ENCODE measurements around the gene IZUMO1. TPM values are rescaled to one million over a fixed set of nuclear protein-coding genes. Genes with fewer than 3 reads are reported as not detected.
A peak's percentile ranks its signal among the peaks of the same experiment; 100 is the strongest.

IZUMO1 gene
- total and polyA plus RNA-seq, 2 of the 13 experiments (the other 11 are each of a cell fraction or from before 2014, with no cell fraction given): 0.07 to 0.22 TPM

DNA sequence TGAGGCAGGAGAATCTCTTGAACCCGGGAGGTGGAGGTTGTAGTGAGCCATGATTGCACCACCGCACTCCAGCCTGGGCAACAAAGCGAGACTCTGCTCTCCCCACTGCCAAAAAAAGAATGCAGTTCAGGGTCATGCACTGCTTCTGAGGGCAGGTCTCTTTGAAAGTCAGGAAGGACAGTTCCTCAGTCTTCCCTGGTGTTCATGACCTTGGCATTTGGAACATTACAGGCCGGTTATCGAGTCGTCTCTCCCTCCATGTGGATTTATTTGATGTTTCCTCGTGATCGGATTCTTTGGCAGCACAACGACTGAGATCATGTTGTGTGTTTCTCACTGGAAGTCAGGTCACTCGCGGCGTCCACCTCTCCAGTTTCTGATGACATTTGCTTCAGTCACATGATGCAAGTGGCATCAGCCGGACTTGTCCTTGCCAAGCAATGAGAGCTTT is 25.8 kb upstream of the IZUMO1 start (continued):
- TF ChIP-seq WIZ (CRISPR knock-in tag; IDR thresholded peaks at IDR 0.05) (no peak), NFYB (CRISPR knock-in tag; IDR thresholded peaks at IDR 0.05) (no peak), MAZ (IDR thresholded peaks at IDR 0.05; ENCODE audit: borderline replicate concordance, low read depth, low read length) (no peak), MAZ (CRISPR knock-in tag; IDR thresholded peaks at IDR 0.05; ENCODE audit: low read depth) (no peak), MATR3 (CRISPR knock-in tag; IDR thresholded peaks at IDR 0.05) (no peak), TRIM24 (CRISPR knock-in tag; IDR thresholded peaks at IDR 0.05) (no peak), KLF13 (CRISPR knock-in tag; IDR thresholded peaks at IDR 0.05) (no peak), ZNF17 (CRISPR knock-in tag; IDR thresholded peaks at IDR 0.05) (no peak), SUZ12 (IDR thresholded peaks at IDR 0.05; ENCODE audit: low read depth, low read length) (no peak), NFE2 (CRISPR knock-in tag; IDR thresholded peaks at IDR 0.05) (no peak), POLR2A (IDR thresholded peaks at IDR 0.05; ENCODE audit: insufficient read depth in 1 of 2, low read depth in 2 of 2, low read length in 2 of 2) (no peak), ZSCAN22 (CRISPR knock-in tag; IDR thresholded peaks at IDR 0.05) (no peak), KDM5B (CRISPR knock-in tag; IDR thresholded peaks at IDR 0.05; ENCODE audit: borderline replicate concordance) (no peak), ARNTL (CRISPR knock-in tag; IDR thresholded peaks at IDR 0.05) (peak; percentile 86), ISX (CRISPR knock-in tag; conservative IDR thresholded peaks at IDR 0.05) (no peak), HNF4A (CRISPR knock-in tag; IDR thresholded peaks at IDR 0.05) (peak; percentile 86)
- TF ChIP-seq, protein P1, sequence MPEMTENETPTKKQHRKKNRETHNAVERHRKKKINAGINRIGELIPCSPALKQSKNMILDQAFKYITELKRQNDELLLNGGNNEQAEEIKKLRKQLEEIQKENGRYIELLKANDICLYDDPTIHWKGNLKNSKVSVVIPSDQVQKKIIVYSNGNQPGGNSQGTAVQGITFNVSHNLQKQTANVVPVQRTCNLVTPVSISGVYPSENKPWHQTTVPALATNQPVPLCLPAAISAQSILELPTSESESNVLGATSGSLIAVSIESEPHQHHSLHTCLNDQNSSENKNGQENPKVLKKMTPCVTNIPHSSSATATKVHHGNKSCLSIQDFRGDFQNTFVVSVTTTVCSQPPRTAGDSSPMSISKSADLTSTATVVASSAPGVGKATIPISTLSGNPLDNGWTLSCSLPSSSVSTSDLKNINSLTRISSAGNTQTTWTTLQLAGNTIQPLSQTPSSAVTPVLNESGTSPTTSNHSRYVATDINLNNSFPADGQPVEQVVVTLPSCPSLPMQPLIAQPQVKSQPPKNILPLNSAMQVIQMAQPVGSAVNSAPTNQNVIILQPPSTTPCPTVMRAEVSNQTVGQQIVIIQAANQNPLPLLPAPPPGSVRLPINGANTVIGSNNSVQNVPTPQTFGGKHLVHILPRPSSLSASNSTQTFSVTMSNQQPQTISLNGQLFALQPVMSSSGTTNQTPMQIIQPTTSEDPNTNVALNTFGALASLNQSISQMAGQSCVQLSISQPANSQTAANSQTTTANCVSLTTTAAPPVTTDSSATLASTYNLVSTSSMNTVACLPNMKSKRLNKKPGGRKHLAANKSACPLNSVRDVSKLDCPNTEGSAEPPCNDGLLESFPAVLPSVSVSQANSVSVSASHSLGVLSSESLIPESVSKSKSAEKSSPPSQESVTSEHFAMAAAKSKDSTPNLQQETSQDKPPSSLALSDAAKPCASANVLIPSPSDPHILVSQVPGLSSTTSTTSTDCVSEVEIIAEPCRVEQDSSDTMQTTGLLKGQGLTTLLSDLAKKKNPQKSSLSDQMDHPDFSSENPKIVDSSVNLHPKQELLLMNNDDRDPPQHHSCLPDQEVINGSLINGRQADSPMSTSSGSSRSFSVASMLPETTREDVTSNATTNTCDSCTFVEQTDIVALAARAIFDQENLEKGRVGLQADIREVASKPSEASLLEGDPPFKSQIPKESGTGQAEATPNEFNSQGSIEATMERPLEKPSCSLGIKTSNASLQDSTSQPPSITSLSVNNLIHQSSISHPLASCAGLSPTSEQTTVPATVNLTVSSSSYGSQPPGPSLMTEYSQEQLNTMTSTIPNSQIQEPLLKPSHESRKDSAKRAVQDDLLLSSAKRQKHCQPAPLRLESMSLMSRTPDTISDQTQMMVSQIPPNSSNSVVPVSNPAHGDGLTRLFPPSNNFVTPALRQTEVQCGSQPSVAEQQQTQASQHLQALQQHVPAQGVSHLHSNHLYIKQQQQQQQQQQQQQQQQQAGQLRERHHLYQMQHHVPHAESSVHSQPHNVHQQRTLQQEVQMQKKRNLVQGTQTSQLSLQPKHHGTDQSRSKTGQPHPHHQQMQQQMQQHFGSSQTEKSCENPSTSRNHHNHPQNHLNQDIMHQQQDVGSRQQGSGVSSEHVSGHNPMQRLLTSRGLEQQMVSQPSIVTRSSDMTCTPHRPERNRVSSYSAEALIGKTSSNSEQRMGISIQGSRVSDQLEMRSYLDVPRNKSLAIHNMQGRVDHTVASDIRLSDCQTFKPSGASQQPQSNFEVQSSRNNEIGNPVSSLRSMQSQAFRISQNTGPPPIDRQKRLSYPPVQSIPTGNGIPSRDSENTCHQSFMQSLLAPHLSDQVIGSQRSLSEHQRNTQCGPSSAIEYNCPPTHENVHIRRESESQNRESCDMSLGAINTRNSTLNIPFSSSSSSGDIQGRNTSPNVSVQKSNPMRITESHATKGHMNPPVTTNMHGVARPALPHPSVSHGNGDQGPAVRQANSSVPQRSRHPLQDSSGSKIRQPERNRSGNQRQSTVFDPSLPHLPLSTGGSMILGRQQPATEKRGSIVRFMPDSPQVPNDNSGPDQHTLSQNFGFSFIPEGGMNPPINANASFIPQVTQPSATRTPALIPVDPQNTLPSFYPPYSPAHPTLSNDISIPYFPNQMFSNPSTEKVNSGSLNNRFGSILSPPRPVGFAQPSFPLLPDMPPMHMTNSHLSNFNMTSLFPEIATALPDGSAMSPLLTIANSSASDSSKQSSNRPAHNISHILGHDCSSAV (CRISPR knock-in tag; IDR thresholded peaks at IDR 0.05; ENCODE audit: borderline replicate concordance): no peak
- TF ChIP-seq, protein P2, sequence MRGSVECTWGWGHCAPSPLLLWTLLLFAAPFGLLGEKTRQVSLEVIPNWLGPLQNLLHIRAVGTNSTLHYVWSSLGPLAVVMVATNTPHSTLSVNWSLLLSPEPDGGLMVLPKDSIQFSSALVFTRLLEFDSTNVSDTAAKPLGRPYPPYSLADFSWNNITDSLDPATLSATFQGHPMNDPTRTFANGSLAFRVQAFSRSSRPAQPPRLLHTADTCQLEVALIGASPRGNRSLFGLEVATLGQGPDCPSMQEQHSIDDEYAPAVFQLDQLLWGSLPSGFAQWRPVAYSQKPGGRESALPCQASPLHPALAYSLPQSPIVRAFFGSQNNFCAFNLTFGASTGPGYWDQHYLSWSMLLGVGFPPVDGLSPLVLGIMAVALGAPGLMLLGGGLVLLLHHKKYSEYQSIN (CRISPR knock-in tag; IDR thresholded peaks at IDR 0.05; ENCODE audit: borderline replicate concordance): no peak
- TF ChIP-seq, protein P3, sequence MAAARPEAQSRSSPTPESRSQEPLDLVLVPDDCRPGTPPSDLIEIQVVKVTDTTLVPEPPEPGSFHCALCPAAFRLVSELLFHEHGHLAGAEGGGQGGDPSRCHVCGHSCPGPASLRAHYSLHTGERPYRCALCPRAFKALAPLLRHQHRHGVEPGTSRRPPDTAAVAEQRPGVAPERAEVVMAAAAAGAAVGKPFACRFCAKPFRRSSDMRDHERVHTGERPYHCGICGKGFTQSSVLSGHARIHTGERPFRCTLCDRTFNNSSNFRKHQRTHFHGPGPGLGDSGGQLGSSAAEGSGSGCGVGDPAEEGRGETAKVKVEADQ (CRISPR knock-in tag; IDR thresholded peaks at IDR 0.05; ENCODE audit: borderline replicate concordance): no peak
- TF ChIP-seq, protein P4, sequence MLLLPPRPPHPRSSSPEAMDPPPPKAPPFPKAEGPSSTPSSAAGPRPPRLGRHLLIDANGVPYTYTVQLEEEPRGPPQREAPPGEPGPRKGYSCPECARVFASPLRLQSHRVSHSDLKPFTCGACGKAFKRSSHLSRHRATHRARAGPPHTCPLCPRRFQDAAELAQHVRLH (CRISPR knock-in tag; IDR thresholded peaks at IDR 0.05; ENCODE audit: borderline replicate concordance, low read depth): no peak
- TF ChIP-seq, protein P5, sequence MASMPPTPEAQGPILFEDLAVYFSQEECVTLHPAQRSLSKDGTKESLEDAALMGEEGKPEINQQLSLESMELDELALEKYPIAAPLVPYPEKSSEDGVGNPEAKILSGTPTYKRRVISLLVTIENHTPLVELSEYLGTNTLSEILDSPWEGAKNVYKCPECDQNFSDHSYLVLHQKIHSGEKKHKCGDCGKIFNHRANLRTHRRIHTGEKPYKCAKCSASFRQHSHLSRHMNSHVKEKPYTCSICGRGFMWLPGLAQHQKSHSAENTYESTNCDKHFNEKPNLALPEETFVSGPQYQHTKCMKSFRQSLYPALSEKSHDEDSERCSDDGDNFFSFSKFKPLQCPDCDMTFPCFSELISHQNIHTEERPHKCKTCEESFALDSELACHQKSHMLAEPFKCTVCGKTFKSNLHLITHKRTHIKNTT (CRISPR knock-in tag; IDR thresholded peaks at IDR 0.05): no peak

Data from HepG2 (cell line).